Activated T-cell treated with anti-CD3 and anti-CD28 coated beads for 1 hour (primary cell): ENCODE data around the gene RAD51B.

Experiments used
- DNase-seq: peaks from one replicate; pipeline ENCODE4 v3.0.0-alpha.2; 2020; ENCODE audit warnings: low read depth

RAD51B gene

DNA sequence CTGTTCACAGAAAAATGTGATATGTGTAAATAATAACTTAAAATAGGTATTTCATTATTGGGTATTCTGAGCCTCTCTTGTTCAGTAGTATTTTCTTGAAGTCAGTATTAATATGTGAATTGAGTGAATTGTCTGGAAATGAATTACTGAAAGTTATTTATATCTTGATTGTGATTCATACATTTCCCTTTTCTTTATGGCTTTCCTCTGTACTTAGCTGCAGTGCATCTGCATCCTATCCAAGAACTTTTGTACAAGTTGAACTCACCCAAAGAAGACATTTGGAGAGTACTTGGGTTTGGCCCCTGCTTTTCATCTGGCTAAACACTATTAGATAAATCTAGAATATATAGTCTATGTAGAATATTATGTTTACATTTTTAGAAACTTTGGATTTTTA, 326.0 kb downstream of the RAD51B start:
- no peak for DNase-seq

DNA sequence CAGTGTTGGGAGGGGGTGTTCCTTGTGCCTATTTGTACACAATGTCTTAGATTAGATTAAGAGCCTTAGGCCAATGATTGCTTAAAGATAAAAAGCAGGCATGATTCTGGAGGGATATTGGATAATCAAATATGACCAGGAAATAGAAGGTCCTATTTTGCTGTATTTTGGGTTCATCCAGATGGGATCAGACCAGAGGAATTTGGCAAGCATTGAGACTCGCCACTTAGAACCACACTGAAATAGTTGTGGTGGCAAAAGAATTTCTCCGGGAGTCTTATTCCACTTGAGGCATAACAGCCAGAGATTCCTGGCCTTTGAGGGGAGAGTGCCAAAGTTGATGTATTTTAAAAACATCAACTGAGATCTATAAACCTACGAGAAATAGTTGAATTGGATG, 327.2 kb downstream of the RAD51B start:
- DNase-seq: no peak

DNA sequence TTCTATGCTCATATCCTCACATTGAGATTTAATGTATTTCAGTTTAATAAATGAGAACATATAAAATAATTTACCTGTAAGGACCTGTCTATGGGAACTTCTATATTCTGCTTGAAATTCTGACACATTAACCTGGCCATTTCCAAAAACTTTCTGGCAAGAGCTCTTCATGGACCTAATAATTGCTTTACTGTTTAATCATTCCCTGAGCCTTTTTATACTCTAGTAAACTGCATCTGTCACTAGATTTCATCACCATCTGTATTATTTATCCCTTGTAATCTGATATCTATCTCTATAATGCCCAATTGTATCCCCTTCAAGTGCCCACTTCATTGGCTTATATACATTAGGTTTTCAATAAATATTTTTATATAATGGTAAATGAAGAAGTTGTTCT, 327.7 kb downstream of the RAD51B start:
- DNase-seq: no peak

DNA sequence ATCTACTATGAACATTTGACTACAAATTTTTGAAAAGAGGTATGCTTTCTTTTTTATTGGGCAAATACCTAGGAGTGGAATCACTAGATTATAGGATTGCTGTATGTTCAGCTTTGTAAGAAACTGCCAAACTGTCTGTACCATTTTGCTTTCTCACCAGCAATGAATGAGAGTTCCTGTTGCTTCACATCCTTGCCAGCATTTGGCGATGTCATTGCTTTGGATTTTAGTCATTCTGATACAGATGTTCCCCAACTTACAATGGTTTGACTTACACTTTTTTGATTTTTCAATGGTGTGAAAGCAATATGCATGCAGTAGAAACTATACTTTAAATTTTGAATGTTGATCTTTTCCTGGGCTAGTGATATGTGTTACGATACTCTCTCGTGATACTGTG, 328.7 kb downstream of the RAD51B start:
- no peak for DNase-seq

DNA sequence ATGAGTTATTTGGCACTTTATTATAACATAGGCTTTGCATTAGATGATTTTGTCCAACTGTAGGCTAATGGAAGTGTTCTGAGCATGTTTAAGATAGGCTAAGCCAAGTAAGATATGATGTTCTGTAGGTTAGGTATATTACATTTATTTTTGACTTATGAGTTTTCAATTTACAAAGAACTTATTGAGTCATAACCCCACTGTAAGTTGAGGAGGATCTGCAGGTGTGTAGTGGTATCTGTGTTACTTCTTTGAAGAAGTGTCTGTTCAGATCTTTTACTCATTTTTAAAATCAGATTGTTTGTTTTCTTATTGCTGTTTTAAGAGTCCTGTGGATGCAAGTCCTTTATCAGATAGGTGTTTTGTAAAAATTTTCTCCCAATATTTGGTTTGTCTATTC, 329.2 kb downstream of the RAD51B start:
- DNase-seq: no peak

DNA sequence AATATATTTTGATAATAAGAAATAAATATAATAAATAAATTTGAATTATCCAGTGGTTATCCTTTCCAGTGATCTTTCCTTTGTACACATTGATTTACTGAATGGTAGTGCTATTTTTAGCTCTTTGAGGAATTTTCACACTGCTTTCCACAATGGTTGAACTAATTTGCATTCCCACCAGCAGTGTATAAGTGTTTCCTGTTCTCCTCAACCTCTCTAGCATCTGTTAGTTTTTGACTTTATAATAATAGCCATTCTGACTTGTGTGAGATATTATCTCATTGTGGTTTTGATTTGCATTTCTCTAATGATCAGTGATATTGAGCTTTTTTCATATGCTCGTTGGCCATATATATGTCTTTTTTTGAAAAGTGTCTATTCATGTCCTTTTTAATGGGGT, 333.7 kb downstream of the RAD51B start:
- no peak for DNase-seq

DNA sequence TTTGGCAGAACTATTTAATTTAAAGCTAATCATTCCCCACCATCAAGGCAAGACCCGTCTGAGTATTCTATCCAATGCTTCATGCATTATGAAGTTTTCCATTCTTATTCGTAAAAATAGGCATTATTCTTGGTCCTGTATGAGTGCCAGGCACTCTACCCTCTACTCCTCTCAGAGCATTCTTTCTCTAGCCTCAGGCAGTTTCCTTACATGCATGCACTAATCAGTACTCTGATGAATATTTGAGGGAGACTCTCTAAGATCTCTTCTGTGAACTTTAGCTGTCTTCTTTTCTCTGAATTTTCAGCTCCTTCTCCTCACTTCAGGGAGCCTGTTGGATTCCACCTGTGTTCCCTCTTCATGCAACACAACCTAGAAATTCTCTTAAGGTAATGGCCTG, 334.7 kb downstream of the RAD51B start:
- DNase-seq: no peak

DNA sequence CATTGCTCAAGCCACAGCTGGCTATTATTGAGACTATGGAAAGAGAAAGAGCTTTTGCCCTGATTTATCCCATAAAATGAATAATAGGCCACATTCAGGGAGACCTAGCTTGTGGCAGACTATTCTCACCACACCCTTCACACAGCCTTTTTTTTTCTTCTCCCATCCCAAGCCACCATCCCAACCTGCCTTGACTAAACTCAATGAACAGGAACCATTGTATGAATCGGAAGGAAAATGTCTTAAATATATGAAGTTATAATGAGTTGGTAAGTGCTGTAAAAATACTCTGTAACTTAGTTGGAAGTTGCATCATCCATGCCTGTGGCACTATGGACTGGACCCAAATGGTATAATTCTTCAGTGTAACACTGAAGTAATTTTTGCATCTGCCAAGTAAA, 338.4 kb downstream of the RAD51B start:
- DNase-seq: no peak

DNA sequence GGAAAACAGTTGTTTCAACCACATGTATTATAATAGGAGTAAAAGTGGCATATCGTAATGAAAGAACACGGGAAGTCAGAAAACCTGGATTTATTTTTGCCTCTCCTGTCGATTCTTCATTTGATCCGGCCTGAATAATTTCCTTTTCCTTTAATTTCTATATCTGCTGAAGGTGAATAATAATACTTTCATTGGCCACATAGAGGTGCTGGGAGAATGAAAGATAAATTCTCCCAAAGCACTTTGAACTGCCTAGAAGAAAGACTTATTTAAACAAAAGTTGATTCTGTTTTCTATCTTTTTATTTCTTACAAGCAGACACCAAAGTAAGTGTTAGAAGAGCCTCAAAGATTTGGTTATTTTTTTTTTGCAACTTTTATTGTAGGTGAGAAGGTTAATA, 339.1 kb downstream of the RAD51B start:
- no peak for DNase-seq

DNA sequence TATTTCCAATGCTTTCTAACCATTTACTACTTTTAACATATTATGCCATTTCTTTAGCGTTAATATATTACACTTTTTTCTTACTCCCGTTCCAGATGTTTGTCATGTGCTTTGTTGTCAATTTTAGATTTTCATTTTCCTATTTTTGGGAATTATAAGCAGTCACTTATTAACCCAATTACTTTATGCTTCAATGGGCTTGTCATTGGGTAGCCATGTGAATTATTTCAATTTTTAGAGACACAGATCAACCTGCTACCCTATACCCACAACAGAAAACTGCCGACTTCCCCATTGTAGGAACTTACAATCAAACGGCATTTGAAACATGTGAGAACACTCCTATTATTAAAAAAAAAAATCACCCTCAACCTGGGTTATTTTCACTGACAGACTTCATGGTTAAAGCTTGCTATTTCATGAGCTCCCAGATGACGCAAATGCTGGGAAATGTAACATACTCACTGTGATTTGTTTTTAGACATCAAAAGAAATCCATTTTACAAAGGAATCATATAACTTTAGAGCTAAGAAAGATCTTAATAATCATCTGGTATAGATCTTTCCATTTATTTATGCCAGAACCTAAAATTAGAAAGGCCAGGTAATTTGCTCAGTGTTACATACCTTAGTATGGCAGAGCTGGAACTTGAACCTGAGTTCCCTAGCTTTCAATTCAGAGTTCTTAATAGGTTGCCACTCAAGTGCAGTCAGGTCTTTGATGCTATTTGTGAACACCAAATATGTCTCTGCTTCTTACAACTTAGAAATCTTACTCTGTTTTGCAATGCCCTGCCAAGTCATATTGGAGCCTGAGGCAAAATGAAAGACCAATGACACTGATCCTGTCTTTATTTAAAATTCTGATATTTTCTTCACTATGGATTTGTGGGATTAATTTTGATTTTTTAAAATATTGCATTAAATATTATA, 340.4 kb downstream of the RAD51B start:
- DNase-seq: no peak

DNA sequence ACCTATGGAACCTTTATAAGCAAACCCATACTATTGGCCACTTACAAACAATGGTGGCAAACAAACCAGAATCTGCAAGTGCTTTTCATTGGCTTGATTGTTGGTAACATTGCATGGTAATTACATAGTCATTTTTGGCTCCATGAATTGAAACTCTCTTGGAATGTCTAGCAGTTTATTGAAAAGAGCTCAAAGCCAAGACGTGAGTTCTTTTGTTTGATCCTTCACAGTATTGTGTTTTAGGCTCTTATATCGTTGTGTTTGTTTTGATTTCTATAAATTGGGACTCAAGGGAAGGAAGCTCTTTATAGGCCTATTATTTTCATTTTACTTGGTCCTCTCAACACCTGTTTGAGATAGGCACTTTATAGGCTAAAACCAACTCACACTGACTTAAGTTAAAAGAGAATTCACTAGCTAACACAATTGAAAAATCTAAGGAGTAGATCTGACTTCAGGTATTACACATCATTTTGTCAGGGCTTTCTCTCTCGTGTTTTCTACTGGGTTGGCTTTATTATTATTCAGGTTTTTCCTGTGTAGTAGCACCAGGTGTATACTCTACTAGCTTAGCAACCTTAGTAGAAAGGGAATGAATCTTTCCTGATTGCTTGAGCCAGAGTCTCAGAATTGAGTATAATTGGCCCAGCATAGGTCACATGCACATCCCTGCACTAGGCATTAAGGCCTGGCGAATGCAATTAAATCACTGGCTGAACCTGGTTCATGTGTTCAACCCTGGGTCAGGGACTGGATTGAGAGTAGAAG, 341.4 kb downstream of the RAD51B start:
- DNase-seq: no peak

DNA sequence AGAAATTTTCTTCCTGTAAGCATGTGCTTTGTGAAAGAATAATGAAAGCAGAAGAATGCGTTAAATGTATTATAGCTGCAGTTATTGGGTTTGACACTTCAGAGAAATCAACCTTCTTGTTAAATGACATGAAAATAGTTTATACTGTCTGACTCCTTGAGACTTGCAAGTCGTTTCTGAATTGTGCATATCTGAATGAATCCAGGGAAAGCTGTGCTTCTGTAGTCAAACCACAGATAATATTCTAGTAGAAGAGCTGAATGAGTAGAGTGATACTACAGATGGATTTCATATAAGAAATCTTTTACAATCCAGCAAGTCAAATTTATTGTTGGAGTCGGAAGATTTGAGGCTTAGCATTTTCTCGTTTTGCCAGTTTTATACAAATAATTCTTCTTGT, 343.3 kb downstream of the RAD51B start:
- no peak for DNase-seq

DNA sequence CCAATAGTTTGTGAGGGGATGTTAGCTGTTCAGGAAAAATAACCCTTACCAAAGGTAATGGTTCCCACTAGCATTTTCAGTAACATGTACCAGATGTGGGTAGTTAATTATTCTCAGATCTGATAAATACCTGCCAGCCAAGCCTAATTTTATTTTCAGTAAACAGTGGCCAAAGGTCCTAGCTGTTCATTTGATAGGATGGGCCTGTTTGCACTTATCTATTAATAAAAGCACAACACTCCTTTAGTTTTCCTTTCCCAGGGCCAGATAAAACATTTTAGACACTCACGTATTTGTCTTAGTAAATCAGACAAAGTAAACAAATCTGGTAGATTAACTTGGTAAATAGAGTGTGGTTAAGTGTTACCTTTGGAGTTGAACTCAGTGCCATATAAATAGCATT, 345.1 kb downstream of the RAD51B start:
- no peak for DNase-seq

DNA sequence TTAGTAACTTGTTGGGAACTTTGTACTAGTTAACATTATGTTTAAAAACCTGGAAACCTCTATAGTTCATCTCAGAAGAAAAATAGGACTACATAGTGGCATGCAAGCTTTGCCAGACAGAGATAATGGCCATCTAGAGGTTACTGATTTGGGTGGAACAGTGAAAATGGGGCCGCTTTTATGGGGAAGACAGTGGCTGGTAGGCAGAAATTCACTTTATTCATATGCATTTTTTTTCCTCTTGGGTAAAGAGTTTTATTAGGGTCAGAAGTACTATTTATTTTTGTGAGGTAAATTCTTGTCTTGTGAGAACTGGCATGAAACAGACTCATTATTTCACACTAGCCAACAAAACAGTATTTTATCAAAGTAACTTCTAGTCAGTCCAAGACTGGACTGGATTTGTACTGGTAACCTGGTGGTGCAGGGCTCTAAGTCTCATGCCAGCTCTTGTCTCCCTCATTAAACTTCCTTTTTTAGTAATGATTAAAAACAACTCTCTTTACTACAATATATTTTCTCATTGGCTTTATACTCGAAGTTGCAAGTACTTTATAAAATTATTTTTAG, 345.8 kb downstream of the RAD51B start:
- no peak for DNase-seq

DNA sequence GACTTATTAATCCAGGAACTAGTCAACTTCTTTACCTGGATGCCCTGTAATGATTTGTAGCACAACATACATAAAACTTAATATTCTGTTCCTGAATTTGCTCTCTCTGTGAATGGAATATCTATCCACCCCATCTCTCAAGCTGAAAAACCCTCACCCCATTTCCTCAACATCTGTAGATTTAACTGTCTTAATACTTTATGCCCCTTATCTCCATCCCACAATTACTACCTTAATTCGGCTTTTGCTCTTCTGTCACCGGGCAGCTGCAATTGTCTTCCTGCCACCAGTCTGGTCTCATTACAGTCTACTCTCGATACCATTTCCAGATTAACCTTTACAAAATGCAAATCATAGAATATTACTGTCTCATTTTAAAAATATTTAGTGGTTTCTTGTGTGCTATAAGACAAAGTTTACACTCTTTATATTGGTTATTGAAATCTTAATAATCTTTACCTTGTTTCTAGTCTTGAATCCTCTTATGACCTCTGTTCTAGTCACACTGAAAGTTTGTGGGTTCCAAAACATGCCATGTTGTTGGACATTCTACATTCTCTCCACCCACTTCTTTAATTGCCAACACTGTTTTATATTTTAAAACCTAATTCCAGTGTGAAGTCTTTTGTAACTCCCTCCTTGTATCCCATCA, 347.3 kb downstream of the RAD51B start:
- DNase-seq: no peak

DNA sequence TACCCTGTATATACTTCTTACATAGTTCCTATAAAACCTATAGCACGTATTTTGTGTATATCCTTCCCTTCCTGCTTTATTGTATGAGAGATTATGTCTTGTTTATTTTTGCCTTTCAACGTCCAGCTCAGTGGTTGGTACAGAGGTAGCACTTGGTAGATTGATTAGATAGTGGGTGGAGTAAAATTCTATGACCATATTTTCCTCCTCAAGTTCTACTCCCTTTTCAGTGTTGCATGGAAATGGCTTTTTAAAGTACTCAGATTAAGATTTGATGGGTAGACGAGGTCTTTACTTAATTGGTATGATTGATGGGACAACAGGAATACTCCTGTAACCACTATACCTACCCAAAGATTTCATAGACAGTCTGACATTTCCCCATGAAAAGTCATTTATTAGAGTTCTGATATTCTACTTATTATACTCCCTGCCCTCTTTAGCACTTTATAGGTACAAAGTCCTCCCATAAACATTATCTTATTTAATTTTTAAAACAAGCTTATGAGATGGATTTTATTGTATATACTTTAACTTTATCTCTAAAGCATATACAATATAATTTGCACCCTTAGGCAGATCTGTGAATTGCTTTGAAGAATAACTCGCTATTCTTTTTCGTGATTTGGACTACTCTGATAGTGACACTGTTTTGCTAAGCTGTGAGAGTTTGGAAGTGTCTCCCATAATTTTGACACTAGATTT, 348.0 kb downstream of the RAD51B start:
- DNase-seq: no peak

DNA sequence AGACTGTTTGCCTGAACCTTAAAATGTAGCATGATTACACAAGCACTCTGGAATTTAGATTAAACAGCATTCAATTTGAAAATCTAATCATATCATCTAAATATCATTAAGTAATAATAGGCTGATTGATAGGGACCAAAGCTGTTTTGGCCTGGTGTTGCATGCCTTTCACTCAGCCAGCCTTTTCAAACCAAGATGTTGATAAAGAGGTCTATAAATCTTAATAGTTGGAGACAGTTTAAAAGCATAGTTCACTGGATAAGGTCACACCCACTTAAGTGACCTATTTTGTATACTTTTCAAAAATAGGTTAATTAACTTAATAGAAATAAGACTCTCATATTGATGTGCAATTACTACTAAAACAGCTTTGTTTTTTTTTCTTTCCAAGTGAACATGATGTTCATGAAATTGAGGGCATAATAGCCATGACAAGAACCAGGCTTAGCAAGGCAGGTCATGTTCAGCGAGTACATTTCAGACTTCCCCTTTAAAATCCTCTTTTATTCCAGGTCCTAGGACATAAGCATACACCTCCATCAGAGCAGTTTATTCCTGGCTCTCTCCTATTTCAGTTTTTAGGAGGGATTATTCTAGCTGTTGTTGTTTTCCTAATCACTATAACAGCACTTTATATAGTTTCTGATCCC, 349.0 kb downstream of the RAD51B start:
- DNase-seq: no peak

DNA sequence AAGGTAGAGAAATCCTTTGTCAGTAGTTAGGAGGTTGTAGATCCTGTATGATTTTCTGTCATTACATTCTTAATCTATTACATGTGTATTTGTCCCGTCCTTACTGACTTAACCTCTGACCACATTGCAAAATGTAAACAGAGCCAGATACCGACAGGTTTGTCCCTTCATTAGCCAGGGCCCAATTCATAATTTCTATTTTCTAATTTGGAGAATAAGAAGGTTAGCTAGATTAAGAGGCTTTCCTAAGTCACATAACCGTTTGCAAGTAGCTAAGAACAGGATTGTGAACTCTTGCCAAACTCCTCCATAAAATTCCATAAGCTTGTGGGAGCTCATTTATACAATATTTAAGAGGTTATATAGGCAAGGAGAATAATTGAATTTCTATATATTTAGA, 352.6 kb downstream of the RAD51B start:
- DNase-seq: no peak

DNA sequence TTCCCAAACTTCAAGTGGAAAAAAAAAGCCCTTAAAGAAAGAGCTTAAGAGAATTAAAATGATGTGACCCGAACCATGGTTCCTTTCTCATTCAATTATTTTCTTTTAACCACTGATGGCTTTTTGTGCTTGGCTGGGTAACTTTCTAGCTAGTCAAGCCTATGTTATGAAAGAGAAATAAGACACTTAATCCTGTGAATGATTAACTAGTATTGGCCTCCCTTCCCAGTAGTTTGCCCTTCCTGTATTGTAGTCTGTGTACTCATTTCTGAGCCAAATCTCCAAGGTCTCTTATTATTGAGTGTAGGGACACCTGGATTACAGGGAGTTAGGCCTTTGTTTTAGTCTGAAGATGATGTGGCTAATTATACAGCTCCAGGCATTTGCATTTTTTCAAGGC, 353.0 kb downstream of the RAD51B start:
- DNase-seq: no peak

DNA sequence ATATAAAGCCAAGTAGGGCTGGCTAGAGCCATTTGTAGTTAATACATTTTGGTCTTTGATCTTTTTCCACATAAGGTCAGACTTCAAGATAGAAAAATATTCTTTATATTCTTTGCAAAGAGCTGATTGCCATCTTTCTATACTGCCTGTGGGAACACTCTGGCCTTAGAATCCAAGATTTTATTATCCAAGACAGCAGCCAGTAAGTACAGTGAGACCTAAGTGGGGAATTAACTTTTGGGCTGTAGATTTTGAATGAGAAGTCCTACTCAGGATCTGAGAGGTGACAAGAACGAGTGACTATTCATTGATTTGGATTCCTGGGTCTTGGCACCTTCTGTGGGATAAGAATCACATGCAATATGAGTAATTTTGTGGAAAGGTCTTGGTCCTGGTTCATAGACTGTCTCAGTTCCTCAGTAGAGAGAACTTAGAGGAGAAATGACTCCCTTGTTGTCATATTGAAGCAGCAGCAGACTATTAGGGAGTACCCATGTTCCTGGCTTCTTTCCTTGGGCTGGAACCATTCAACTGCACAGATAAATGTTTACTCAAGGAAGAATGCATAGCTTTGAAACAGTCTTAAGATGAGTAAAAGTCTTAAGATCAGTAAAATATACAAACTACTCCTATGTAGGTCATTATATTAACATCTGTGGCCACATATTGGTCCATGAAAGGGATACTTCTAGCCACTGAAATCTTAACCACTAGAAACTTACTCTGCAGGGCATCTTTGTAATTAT, 353.8 kb downstream of the RAD51B start:
- DNase-seq: no peak

DNA sequence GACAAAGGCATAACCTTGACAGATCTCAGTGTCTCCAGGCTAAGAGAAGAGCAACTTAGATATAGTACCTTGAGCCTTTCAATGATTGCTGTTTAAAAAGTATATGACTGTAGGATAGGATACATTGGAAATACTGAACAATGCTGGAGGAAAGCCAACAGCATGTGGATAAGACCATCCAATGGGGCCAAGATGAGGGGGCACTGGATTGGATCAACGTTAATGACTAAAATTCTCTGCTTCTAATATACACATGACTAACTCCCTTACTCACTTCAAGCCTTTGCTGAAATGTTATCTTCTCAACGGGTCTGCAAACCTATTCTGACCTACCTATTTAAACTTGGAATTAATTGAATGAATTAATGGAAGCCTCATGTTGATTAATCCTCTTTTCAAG, 354.9 kb downstream of the RAD51B start:
- no peak for DNase-seq
